Measurements from ENCODE around the gene CUTC. TPM values are rescaled to one million over a fixed set of nuclear protein-coding genes. Genes with fewer than 3 reads are reported as not detected.

Gene CUTC
- total RNA-seq, 1 donor from 2014 or later = 13.7 TPM

DNA sequence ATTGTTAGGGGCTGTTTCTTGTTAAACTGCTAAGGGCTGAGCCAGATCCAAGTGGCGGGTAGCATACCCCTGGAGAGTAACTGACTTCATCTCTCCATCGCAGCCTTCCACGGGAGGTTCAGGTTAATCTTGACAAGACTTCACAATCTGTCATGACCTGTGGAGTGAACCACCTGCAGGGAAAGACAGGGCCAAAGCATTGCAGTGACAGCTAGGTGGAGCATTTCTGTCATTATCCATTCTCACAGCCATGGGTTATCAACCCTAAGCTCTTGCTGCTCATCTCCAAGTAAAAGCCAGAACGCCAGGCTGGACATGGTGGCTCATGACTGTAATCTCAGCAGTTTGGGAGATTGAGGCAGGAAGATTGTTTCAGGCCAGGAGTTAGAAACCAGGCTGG lies 67.6 kb downstream of the CUTC start:
- Mint-ChIP-seq H3K4me3 (ENCODE audit: unreplicated experiment) (no peak overlapping the region), H3K27me3 (ENCODE audit: unreplicated experiment) (no peaks in the 10 kb centered on the region), H3K4me1 (ENCODE audit: unreplicated experiment) (peaks cover 14% of the 10 kb centered on the region), H3K36me3 (ENCODE audit: low read depth, unreplicated experiment) (no peaks in the 10 kb centered on the region), H3K27ac (ENCODE audit: unreplicated experiment) (no peak overlapping the region), H3K9me3 (ENCODE audit: unreplicated experiment) (no peaks in the 10 kb centered on the region)
- no peak for DNase-seq (ENCODE audit: low spot score)
- TF ChIP-seq, protein P1, sequence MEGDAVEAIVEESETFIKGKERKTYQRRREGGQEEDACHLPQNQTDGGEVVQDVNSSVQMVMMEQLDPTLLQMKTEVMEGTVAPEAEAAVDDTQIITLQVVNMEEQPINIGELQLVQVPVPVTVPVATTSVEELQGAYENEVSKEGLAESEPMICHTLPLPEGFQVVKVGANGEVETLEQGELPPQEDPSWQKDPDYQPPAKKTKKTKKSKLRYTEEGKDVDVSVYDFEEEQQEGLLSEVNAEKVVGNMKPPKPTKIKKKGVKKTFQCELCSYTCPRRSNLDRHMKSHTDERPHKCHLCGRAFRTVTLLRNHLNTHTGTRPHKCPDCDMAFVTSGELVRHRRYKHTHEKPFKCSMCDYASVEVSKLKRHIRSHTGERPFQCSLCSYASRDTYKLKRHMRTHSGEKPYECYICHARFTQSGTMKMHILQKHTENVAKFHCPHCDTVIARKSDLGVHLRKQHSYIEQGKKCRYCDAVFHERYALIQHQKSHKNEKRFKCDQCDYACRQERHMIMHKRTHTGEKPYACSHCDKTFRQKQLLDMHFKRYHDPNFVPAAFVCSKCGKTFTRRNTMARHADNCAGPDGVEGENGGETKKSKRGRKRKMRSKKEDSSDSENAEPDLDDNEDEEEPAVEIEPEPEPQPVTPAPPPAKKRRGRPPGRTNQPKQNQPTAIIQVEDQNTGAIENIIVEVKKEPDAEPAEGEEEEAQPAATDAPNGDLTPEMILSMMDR (IDR thresholded peaks at IDR 0.05; ENCODE audit: unreplicated experiment) = no peak

DNA sequence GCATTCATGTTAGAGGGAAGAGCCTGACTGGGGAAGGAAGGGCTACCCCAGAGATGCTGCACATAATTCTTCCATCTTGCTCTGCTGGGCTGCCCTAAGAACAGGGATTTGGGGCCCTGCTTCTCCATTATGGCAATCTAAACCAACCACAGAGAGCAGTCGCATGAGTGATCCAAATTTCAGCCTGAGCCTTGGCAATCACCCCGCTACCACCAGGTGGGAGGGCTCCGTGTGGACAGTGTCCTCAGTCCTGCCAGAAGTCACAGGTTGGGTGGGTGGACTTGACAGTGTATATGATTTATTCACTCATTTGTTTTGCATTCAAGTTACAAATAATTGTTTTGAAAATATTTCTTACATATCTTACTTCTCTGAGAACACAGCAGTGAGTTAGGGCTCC lies 72.4 kb downstream of the CUTC start:
- no peak overlapping the region for H3K27ac Mint-ChIP-seq (ENCODE audit: unreplicated experiment)

DNA sequence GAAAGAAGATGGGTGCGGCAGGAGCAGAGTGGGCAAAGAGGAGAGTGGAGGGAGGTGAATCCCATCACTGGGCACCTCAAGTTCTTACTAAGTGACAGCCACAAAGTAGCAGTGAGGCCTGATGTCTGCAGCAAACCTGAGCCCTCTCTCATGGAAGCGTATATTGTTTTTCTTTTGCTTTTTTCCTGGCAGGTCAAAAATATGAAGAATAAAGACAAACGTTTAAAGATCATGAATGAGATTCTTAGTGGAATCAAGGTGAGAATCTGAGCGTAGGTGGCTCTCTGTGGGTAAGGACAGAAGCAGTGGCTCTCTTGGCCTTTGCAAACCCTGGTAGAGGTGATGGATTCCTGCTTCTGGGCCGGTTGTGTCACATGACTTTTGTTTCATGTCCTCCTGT lies 73.2 kb downstream of the CUTC start:
- Mint-ChIP-seq H3K27me3 (ENCODE audit: unreplicated experiment) (peaks cover 4% of the 10 kb centered on the region), H3K4me3 (ENCODE audit: unreplicated experiment) (no peak overlapping the region), H3K4me1 (ENCODE audit: unreplicated experiment) (peaks cover 14% of the 10 kb centered on the region), H3K9me3 (ENCODE audit: unreplicated experiment) (no peaks in the 10 kb centered on the region), H3K36me3 (ENCODE audit: low read depth, unreplicated experiment) (no peaks in the 10 kb centered on the region), H3K27ac (ENCODE audit: unreplicated experiment) (no peak overlapping the region)
- TF ChIP-seq, protein P1 (IDR thresholded peaks at IDR 0.05; ENCODE audit: unreplicated experiment) = no peak
- DNase-seq (ENCODE audit: low spot score) = no peak

More for the DNA sequence above, 72.4 kb downstream of the CUTC start:
- H3K9me3 Mint-ChIP-seq (ENCODE audit: unreplicated experiment) = no peaks in the 10 kb centered on the region
- no peaks in the 10 kb centered on the region for H3K36me3 Mint-ChIP-seq (ENCODE audit: low read depth, unreplicated experiment)
- no peak for DNase-seq (ENCODE audit: low spot score)
- TF ChIP-seq, protein P1 (IDR thresholded peaks at IDR 0.05; ENCODE audit: unreplicated experiment) = no peak
- peaks cover 14% of the 10 kb centered on the region for H3K4me1 Mint-ChIP-seq (ENCODE audit: unreplicated experiment)
- peaks cover 4% of the 10 kb centered on the region for H3K27me3 Mint-ChIP-seq (ENCODE audit: unreplicated experiment)
- no peak overlapping the region for H3K4me3 Mint-ChIP-seq (ENCODE audit: unreplicated experiment)

Other genes with a start within 250 kb of the CUTC start
- 0.82 TPM for gene NKX2-3, start 199.3 kb upstream of the CUTC start, total RNA-seq (ENCODE audit: unreplicated experiment)
- gene SLC25A28, start 111.8 kb upstream of the CUTC start, total RNA-seq (ENCODE audit: unreplicated experiment) = 34.5 TPM
- gene ENTPD7, start 72.7 kb upstream of the CUTC start, total RNA-seq (ENCODE audit: unreplicated experiment) = 16.5 TPM
- gene COX15, start 107 bp upstream of the CUTC start, total RNA-seq (ENCODE audit: unreplicated experiment) = 34.5 TPM
- 1.9 TPM for gene ABCC2, start 50.4 kb downstream of the CUTC start, total RNA-seq (ENCODE audit: unreplicated experiment)

Data from endothelial cell (in vitro differentiated cells).